ENCODE measurements around the gene KAT7. TPM values are rescaled to one million over a fixed set of nuclear protein-coding genes. Genes with fewer than 3 reads are reported as not detected.

Gene KAT7
- total and polyA plus RNA-seq, 10 of the 15 experiments (the other 5 are each of a cell fraction or from before 2014, with no cell fraction given) = 6.6 to 45.8 (median 26.3) TPM

DNA sequence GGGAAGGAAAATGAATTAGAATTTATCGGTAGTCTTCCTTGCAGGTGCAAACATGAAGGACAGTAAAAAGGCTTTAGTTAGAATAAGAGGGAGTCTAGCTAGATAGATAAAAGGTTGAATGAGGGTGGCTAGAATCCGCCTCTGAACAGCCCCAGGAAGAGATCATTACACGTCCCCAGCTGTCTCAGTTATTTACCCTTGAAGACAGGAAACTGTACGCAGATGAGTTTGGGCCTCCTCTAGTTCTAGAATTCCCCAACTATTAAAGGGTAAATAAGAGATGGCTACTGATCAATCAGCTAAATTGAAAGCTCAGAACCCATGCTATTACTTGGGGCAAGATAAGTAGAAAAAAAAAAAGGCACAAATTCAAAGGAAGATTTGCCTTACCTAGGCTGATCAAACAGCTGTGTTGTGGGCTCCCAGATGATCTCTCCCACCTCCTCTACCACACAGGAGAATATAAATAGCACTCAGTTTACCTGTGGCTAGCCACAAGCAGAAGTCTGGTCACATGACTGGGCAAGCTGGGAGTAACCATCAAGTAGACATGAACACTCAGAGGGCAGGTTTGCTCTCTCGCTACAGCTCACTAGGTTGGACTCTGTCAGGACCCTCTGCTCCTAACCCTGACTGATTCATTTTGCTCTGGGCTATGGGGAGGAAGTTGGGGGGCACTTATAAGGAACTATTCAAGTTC is 41.5 kb upstream of the KAT7 start (continued):
- TF ChIP-seq, protein P1, sequence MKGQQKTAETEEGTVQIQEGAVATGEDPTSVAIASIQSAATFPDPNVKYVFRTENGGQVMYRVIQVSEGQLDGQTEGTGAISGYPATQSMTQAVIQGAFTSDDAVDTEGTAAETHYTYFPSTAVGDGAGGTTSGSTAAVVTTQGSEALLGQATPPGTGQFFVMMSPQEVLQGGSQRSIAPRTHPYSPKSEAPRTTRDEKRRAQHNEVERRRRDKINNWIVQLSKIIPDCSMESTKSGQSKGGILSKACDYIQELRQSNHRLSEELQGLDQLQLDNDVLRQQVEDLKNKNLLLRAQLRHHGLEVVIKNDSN (IDR thresholded peaks at IDR 0.05; ENCODE audit: borderline replicate concordance, extremely low read length, insufficient read depth, low read depth, low read length) = peak; percentile 77
- TF ChIP-seq KDM1A (IDR thresholded peaks at IDR 0.05; ENCODE audit: borderline replicate concordance) (no peak), GATAD2B (conservative IDR thresholded peaks at IDR 0.05; ENCODE audit: low read depth) (no peak), TCF3 (IDR thresholded peaks at IDR 0.05; ENCODE audit: borderline replicate concordance, insufficient read depth, low read depth, low read length) (peak; percentile 80; the same call in 1 of the 2 replicates), RBBP5 (conservative IDR thresholded peaks at IDR 0.05) (no peak), NFIC (IDR thresholded peaks at IDR 0.05; ENCODE audit: low read depth, low read length) (peak; percentile 95), NFYB (IDR thresholded peaks at IDR 0.05; ENCODE audit: insufficient read depth, low read depth, low read length) (no peak), MYC (IDR thresholded peaks at IDR 0.05; ENCODE audit: insufficient read depth, insufficient read length, insufficient replicate concordance, low read length, severe bottlenecking) (no peak), SREBF1 (IDR thresholded peaks at IDR 0.05; ENCODE audit: low read length) (no peak), TBL1XR1 (IDR thresholded peaks at IDR 0.05; ENCODE audit: low read depth, low read length) (peak; percentile 81; the same call in 1 of the 2 replicates), EGR1 (IDR thresholded peaks at IDR 0.05; ENCODE audit: borderline replicate concordance in 1 of 2, low read depth in 2 of 2, low read length in 2 of 2) (peak in 1 of 2 experiments; percentile 43; a peak in 1 of 3 replicates), SIN3A (IDR thresholded peaks at IDR 0.05; ENCODE audit: low read depth, low read length) (no peak)
- TF ChIP-seq, protein P2, sequence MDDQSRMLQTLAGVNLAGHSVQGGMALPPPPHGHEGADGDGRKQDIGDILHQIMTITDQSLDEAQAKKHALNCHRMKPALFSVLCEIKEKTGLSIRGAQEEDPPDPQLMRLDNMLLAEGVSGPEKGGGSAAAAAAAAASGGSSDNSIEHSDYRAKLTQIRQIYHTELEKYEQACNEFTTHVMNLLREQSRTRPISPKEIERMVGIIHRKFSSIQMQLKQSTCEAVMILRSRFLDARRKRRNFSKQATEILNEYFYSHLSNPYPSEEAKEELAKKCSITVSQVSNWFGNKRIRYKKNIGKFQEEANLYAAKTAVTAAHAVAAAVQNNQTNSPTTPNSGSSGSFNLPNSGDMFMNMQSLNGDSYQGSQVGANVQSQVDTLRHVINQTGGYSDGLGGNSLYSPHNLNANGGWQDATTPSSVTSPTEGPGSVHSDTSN (IDR thresholded peaks at IDR 0.05; ENCODE audit: insufficient replicate concordance, low read depth, low read length) = no peak

All from GM12878 (cell line).